AG04449 (cell line): ENCODE measurements around the gene DIO1.

ENCODE experiments used
- CTCF ChIA-PET: fragments of 350-600 bp; formaldehyde crosslinking; extraction: SDS; loops from one replicate; lab custom pipeline; 2021; ENCODE audit warnings: antibody characterized with exemption; lab: Yijun Ruan, JAX
- POLR2A ChIA-PET: fragments of 400-600, 350-600 bp; formaldehyde crosslinking; extraction: SDS; loops from one replicate; lab custom pipeline; 2020; ENCODE audit warnings: antibody characterized with exemption, inconsistent platforms; lab: Yijun Ruan, JAX
- DNase-seq: peaks from one replicate; pipeline ENCODE4 v3.0.0-alpha.2; 2010; ENCODE audit warnings: low read depth, low spot score
- H3K4me3 ChIP-seq: 2 replicates; pipeline ENCODE4 v1.5.1; 2011; ENCODE audit warnings: low read depth, mild to moderate bottlenecking, control low read depth, low read length
- CTCF ChIP-seq: IDR thresholded peaks from one replicate; pipeline ENCODE4 v1.5.1; 2011; ENCODE audit warnings: mild to moderate bottlenecking, moderate library complexity, low read length, control low read depth, inconsistent platforms; ENCODE audit not compliant: insufficient read depth; ENCODE audit errors: missing control alignments

DIO1 gene

GRCh38 chr1:53946252-53947171 lies 52.5 kb downstream of the DIO1 start, which contains the start of gene LRRC42:
TSS of gene LRRC42 (plus strand) at chr1:53946350. CDS start at chr1:53952000, 5,650 bp downstream.
- no peak for DNase-seq
- POLR2A ChIA-PET: interaction anchor here (1.2 to 1.7 kb wide), 2 partner anchors 12 to 57 kb away, joined by 4 to 6 read pairs; partner anchors contain the start of gene YIPF1
- CTCF ChIA-PET: interaction anchor here (0.6 to 8.8 kb wide), 17 partner anchors 10 to 918 kb away, joined by 3 to 115 read pairs (median 4); no protein-coding TSS in a partner anchor
- no peak for TF ChIP-seq CTCF
- peak within 1 kb of the TSS; percentile 97 for H3K4me3 ChIP-seq

GRCh38 chr1:53947172-53947907 lies 53.4 kb downstream of the DIO1 start:
- ChIA-PET POLR2A (interaction anchor here (0.6 kb wide), 1 partner anchor 9 kb away, joined by 3 read pairs; no protein-coding TSS in a partner anchor), CTCF (interaction anchor here (0.6 to 8.8 kb wide), 16 partner anchors 9 to 919 kb away, joined by 3 to 115 read pairs (median 4); no protein-coding TSS in a partner anchor)
- TF ChIP-seq CTCF: no peak
- no peak for DNase-seq
- H3K4me3 ChIP-seq: peak overlapping the region; percentile 85

GRCh38 chr1:53948291-53948690 lies 54.3 kb downstream of the DIO1 start:
- CTCF ChIA-PET: interaction anchor here (0.9 to 8.8 kb wide), 14 partner anchors 11 to 462 kb away, joined by 3 to 115 read pairs (median 5); no protein-coding TSS in a partner anchor
- POLR2A ChIA-PET: no interaction called here
- TF ChIP-seq CTCF: no peak
- DNase-seq: no peak
- peak overlapping the region; percentile 20; the same call in 1 of the 2 replicates for H3K4me3 ChIP-seq

- ChIA-PET POLR2A (no interaction called here), CTCF (interaction anchor here (0.6 to 8.8 kb wide), 21 partner anchors 10 to 863 kb away, joined by 3 to 115 read pairs (median 5); no protein-coding TSS in a partner anchor)
- H3K4me3 ChIP-seq: no peak overlapping the region
- DNase-seq: no peak
- peak; percentile 61 for TF ChIP-seq CTCF
These were observed 55.3 kb downstream of the DIO1 start for GRCh38 chr1:53949023-53949990.

- ChIA-PET POLR2A (no interaction called here), CTCF (interaction anchor here (1.8 to 8.8 kb wide), 3 partner anchors 8 to 90 kb away, joined by 10 to 115 read pairs (median 83); no protein-coding TSS in a partner anchor)
- no peak for DNase-seq
- no peak for TF ChIP-seq CTCF
- no peak overlapping the region for H3K4me3 ChIP-seq
These were observed 57.7 kb downstream of the DIO1 start for GRCh38 chr1:53951697-53952096.
